Muscle layer of colon (tissue), 2 donors: ENCODE measurements around the gene TENM4.

Source experiments
- H3K27ac ChIP-seq: one replicate; pipeline ENCODE4 v1.7.0; 2013; ENCODE audit warnings: low read depth, mild to moderate bottlenecking, low read length, moderate library complexity
- H3K27me3 ChIP-seq, 2 donors: one replicate each; pipeline ENCODE4 v1.7.0; 2013; ENCODE audit warnings: low read length in 2 of 2, mild to moderate bottlenecking in 2 of 2; ENCODE audit not compliant: insufficient read depth in 2 of 2, control insufficient read depth in 1 of 2
- H3K36me3 ChIP-seq: one replicate; pipeline ENCODE4 v1.7.0; 2013; ENCODE audit warnings: mild to moderate bottlenecking, low read length; ENCODE audit not compliant: insufficient read depth
- H3K4me1 ChIP-seq: one replicate; pipeline ENCODE4 v1.7.0; 2013; ENCODE audit warnings: mild to moderate bottlenecking, low read length; ENCODE audit not compliant: insufficient read depth
- H3K4me3 ChIP-seq, 2 donors: one replicate each; pipeline ENCODE4 v1.7.0; 2013; ENCODE audit warnings: low read length in 2 of 2, low read depth in 1 of 2, mild to moderate bottlenecking in 1 of 2, moderate library complexity in 1 of 2
- H3K9ac ChIP-seq: one replicate; pipeline ENCODE4 v1.7.0; 2013; ENCODE audit warnings: low read length
- H3K9me3 ChIP-seq: one replicate; pipeline ENCODE4 v1.7.0; 2013; ENCODE audit warnings: mild to moderate bottlenecking, low read length
- donor health status: abdominal sarcoma.
- donor health status: Adenocarcinoma of cecum.

Gene TENM4

GRCh38 chr11:78684377-78684776 is 756.5 kb downstream of the TENM4 start:
- Histone ChIP-seq H3K27ac (no peak overlapping the region), H3K4me3 (no peak overlapping the region), H3K27me3 (no peaks in the 10 kb centered on the region), H3K4me1 (no peaks in the 10 kb centered on the region), H3K9ac (no peak overlapping the region), H3K9me3 (no peaks in the 10 kb centered on the region), H3K36me3 (no peaks in the 10 kb centered on the region)

- no peak overlapping the region for H3K9ac ChIP-seq
- no peaks in the 10 kb centered on the region for H3K27me3 ChIP-seq
- H3K27ac ChIP-seq = no peak overlapping the region
- no peak overlapping the region for H3K4me3 ChIP-seq
- H3K9me3 ChIP-seq = no peaks in the 10 kb centered on the region
- H3K4me1 ChIP-seq = no peaks in the 10 kb centered on the region
- no peaks in the 10 kb centered on the region for H3K36me3 ChIP-seq
Observed at GRCh38 chr11:78683774-78684173, 757.1 kb downstream of the TENM4 start.

GRCh38 chr11:78676026-78676557 is 764.7 kb downstream of the TENM4 start:
- Histone ChIP-seq H3K27ac (no peak overlapping the region), H3K36me3 (no peaks in the 10 kb centered on the region), H3K9me3 (no peaks in the 10 kb centered on the region), H3K9ac (no peak overlapping the region), H3K4me1 (no peaks in the 10 kb centered on the region), H3K27me3 (no peaks in the 10 kb centered on the region), H3K4me3 (no peak overlapping the region)

- Histone ChIP-seq H3K4me3 (no peak overlapping the region), H3K4me1 (no peaks in the 10 kb centered on the region), H3K9ac (no peak overlapping the region), H3K27me3 (no peaks in the 10 kb centered on the region), H3K9me3 (no peaks in the 10 kb centered on the region), H3K27ac (no peak overlapping the region), H3K36me3 (no peaks in the 10 kb centered on the region)
Observed at GRCh38 chr11:78672850-78673620, 767.8 kb downstream of the TENM4 start.

- H3K27me3 ChIP-seq = no peaks in the 10 kb centered on the region
- no peak overlapping the region for H3K27ac ChIP-seq
- H3K4me1 ChIP-seq = no peaks in the 10 kb centered on the region
- H3K9ac ChIP-seq = no peak overlapping the region
- no peak overlapping the region for H3K4me3 ChIP-seq
- H3K36me3 ChIP-seq = no peaks in the 10 kb centered on the region
- no peaks in the 10 kb centered on the region for H3K9me3 ChIP-seq
Observed at GRCh38 chr11:78669249-78669648, 771.6 kb downstream of the TENM4 start.

GRCh38 chr11:78667461-78667860 is 773.4 kb downstream of the TENM4 start:
- Histone ChIP-seq H3K4me1 (no peaks in the 10 kb centered on the region), H3K4me3 (no peak overlapping the region), H3K27me3 (no peaks in the 10 kb centered on the region), H3K36me3 (no peaks in the 10 kb centered on the region), H3K9ac (no peak overlapping the region), H3K27ac (no peak overlapping the region), H3K9me3 (no peaks in the 10 kb centered on the region)

GRCh38 chr11:78666675-78667160 is 774.1 kb downstream of the TENM4 start:
- Histone ChIP-seq H3K4me3 (no peak overlapping the region), H3K27me3 (no peaks in the 10 kb centered on the region), H3K27ac (no peak overlapping the region), H3K36me3 (no peaks in the 10 kb centered on the region), H3K9me3 (no peaks in the 10 kb centered on the region), H3K9ac (no peak overlapping the region), H3K4me1 (no peaks in the 10 kb centered on the region)

- H3K4me3 ChIP-seq = no peak overlapping the region
- H3K27ac ChIP-seq = no peak overlapping the region
- no peaks in the 10 kb centered on the region for H3K4me1 ChIP-seq
- no peaks in the 10 kb centered on the region for H3K27me3 ChIP-seq
- no peak overlapping the region for H3K9ac ChIP-seq
- no peaks in the 10 kb centered on the region for H3K9me3 ChIP-seq
- H3K36me3 ChIP-seq = no peaks in the 10 kb centered on the region
Observed at GRCh38 chr11:78664636-78665035, 776.2 kb downstream of the TENM4 start.

- Histone ChIP-seq H3K9me3 (no peaks in the 10 kb centered on the region), H3K4me1 (no peaks in the 10 kb centered on the region), H3K27me3 (no peaks in the 10 kb centered on the region), H3K9ac (no peak overlapping the region), H3K4me3 (no peak overlapping the region), H3K36me3 (no peaks in the 10 kb centered on the region), H3K27ac (no peak overlapping the region)
Observed at GRCh38 chr11:78662811-78663210, 778.0 kb downstream of the TENM4 start.

- Histone ChIP-seq H3K9ac (no peak overlapping the region), H3K27me3 (no peaks in the 10 kb centered on the region), H3K36me3 (no peaks in the 10 kb centered on the region), H3K4me3 (no peak overlapping the region), H3K4me1 (no peaks in the 10 kb centered on the region), H3K27ac (no peak overlapping the region), H3K9me3 (no peaks in the 10 kb centered on the region)
Observed at GRCh38 chr11:78660471-78660870, 780.4 kb downstream of the TENM4 start.

GRCh38 chr11:78659326-78660270 is 781.2 kb downstream of the TENM4 start:
- no peak overlapping the region for H3K4me3 ChIP-seq
- no peaks in the 10 kb centered on the region for H3K9me3 ChIP-seq
- no peaks in the 10 kb centered on the region for H3K36me3 ChIP-seq
- no peaks in the 10 kb centered on the region for H3K27me3 ChIP-seq
- H3K9ac ChIP-seq = no peak overlapping the region
- H3K27ac ChIP-seq = no peak overlapping the region
- H3K4me1 ChIP-seq = no peaks in the 10 kb centered on the region
